IMR-90 (cell line): Measurements from ENCODE around the gene IFNAR2. TPM values are rescaled to one million over a fixed set of nuclear protein-coding genes. Genes with fewer than 3 reads are reported as not detected.

Source experiments
- ATAC-seq: fragments of 200-7000 bp; cut with Tn5 transposase; 2 replicates; pipeline ENCODE4 v1.9.1; 2020; ENCODE audit warnings: low read depth, mild to moderate bottlenecking, moderate library complexity
- BruUV-seq: library from RNA; stranded (reverse); fragments of 400-500 nt; replicated peaks from 2 replicates; lab custom pipeline; 2021; lab: Mats Ljungman, UMichigan
- CTCF ChIA-PET: fragments of 300-600 bp; formaldehyde crosslinking; extraction: SDS; loops from one replicate; lab custom pipeline; 2021; ENCODE audit warnings: antibody characterized with exemption; lab: Yijun Ruan, JAX
- POLR2A ChIA-PET: fragments of 300-600 bp; sonication (Branson Sonifier 250); formaldehyde crosslinking; loops from one replicate; lab custom pipeline; 2022; ENCODE audit warnings: antibody characterized with exemption; ENCODE audit not compliant: unreplicated experiment; lab: Charles Lee
- DNase-seq: peaks from one replicate; pipeline ENCODE4 v3.0.0; 2013
- H2AFZ ChIP-seq: replicated peaks from 2 replicates; pipeline ENCODE3; 2013; ENCODE audit warnings: low read length, mild to moderate bottlenecking; ENCODE audit not compliant: poor library complexity
- H2AK5ac ChIP-seq: 2 replicates; pipeline ENCODE4 v1.6.1; 2013; ENCODE audit warnings: low read depth, low read length, inconsistent platforms
- H2AK9ac ChIP-seq: replicated peaks from 2 replicates; pipeline ENCODE3; 2013; ENCODE audit warnings: mild to moderate bottlenecking, low read depth, low read length, moderate library complexity; ENCODE audit not compliant: poor library complexity
- H2BK120ac ChIP-seq: 2 replicates; pipeline ENCODE4 v1.6.1; 2013; ENCODE audit warnings: low read depth, low read length, inconsistent platforms
- H2BK15ac ChIP-seq: 3 replicates; pipeline ENCODE4 v1.6.1; 2013; ENCODE audit warnings: low read depth, low read length, inconsistent platforms
- H2BK20ac ChIP-seq: 2 replicates; pipeline ENCODE4 v1.6.1; 2013; ENCODE audit warnings: low read depth, mild to moderate bottlenecking, inconsistent platforms, low read length, moderate library complexity
- H2BK5ac ChIP-seq: 2 replicates; pipeline ENCODE4 v1.6.1; 2013; ENCODE audit warnings: mild to moderate bottlenecking, low read depth, low read length, inconsistent platforms; ENCODE audit not compliant: poor library complexity, severe bottlenecking
- H3K14ac ChIP-seq: replicated peaks from 2 replicates; pipeline ENCODE4 v1.6.1; 2013; ENCODE audit warnings: low read depth, low read length, inconsistent platforms
- H3K18ac ChIP-seq: 2 replicates; pipeline ENCODE4 v1.6.1; 2013; ENCODE audit warnings: low read depth, low read length, control low read depth
- H3K23ac ChIP-seq: 2 replicates; pipeline ENCODE4 v1.6.1; 2013; ENCODE audit warnings: low read depth, low read length, inconsistent platforms
- H3K27ac ChIP-seq: 2 replicates; pipeline ENCODE4 v1.5.1; 2013; ENCODE audit warnings: mild to moderate bottlenecking, control low read depth, low read length; ENCODE audit not compliant: insufficient read depth
- H3K27me3 ChIP-seq: 2 replicates; pipeline ENCODE4 v1.6.1; 2013; ENCODE audit warnings: low read length; ENCODE audit not compliant: control insufficient read depth, insufficient read depth
- H3K36me3 ChIP-seq: 2 replicates; pipeline ENCODE4 v1.6.1; 2013; ENCODE audit warnings: low read length, mixed read lengths; ENCODE audit not compliant: control insufficient read depth, insufficient read depth
- H3K4ac ChIP-seq: 2 replicates; pipeline ENCODE4 v1.6.1; 2013; ENCODE audit warnings: low read depth, low read length, inconsistent platforms
- H3K4me1 ChIP-seq: 2 replicates; pipeline ENCODE4 v1.6.1; 2013; ENCODE audit warnings: low read length, mixed read lengths; ENCODE audit not compliant: control insufficient read depth, insufficient read depth
- H3K4me2 ChIP-seq: 2 replicates; pipeline ENCODE4 v1.6.1; 2013; ENCODE audit warnings: low read depth, mild to moderate bottlenecking, control low read depth, low read length, moderate library complexity
- H3K4me3 ChIP-seq: 2 replicates; pipeline ENCODE4 v1.5.1; 2013; ENCODE audit warnings: low read depth, mild to moderate bottlenecking, control low read depth, low read length, moderate library complexity; ENCODE audit not compliant: insufficient read depth
- H3K56ac ChIP-seq: 2 replicates; pipeline ENCODE4 v1.6.1; 2013; ENCODE audit warnings: low read length, inconsistent platforms; ENCODE audit not compliant: insufficient read depth; ENCODE audit errors: extremely low read depth
- H3K79me1 ChIP-seq, 2 experiments: 2 replicates each; pipeline ENCODE4 v1.6.1; 2013; ENCODE audit warnings: low read length in 2 of 2, inconsistent platforms in 1 of 2, low read depth in 1 of 2
- H3K9ac ChIP-seq: 2 replicates; pipeline ENCODE4 v1.6.1; 2013; ENCODE audit warnings: low read depth, low read length, control low read depth
- H3K9me1 ChIP-seq: 2 replicates; pipeline ENCODE4 v1.6.1; 2013; ENCODE audit warnings: low read length, inconsistent platforms; ENCODE audit not compliant: insufficient read depth
- H3K9me3 ChIP-seq: 2 replicates; pipeline ENCODE4 v1.6.1; 2013; ENCODE audit warnings: low read length; ENCODE audit not compliant: control insufficient read depth, insufficient read depth
- H4K20me1 ChIP-seq: 2 replicates; pipeline ENCODE4 v1.6.1; 2013; ENCODE audit warnings: low read length, inconsistent platforms; ENCODE audit not compliant: insufficient read depth
- H4K5ac ChIP-seq: 2 replicates; pipeline ENCODE4 v1.6.1; 2013; ENCODE audit warnings: mild to moderate bottlenecking, low read depth, low read length, control low read depth
- H4K8ac ChIP-seq, 2 experiments: 2 replicates each; pipeline ENCODE4 v1.6.1; 2013; ENCODE audit warnings: low read depth in 2 of 2, low read length in 2 of 2, control low read depth in 1 of 2, inconsistent platforms in 1 of 2
- H4K91ac ChIP-seq: 2 replicates; pipeline ENCODE4 v1.6.1; 2013; ENCODE audit warnings: low read depth, low read length, inconsistent platforms; ENCODE audit not compliant: insufficient read depth
- BHLHE40 ChIP-seq: fragments of 150-350 bp; IDR thresholded peaks from 2 replicates; pipeline ENCODE4 v1.6.1; 2016; ENCODE audit warnings: mild to moderate bottlenecking, low read depth, low read length
- CEBPB ChIP-seq: IDR thresholded peaks from 2 replicates; pipeline ENCODE4 v1.6.1; 2012; ENCODE audit warnings: low read depth, low read length, improper control_type of control experiment
- CHD1 ChIP-seq: IDR thresholded peaks from 2 replicates; pipeline ENCODE4 v1.6.1; 2012; ENCODE audit warnings: low read depth, low read length, improper control_type of control experiment
- CTCF ChIP-seq: conservative IDR thresholded peaks from 2 replicates; pipeline ENCODE4 v1.5.1; 2012; ENCODE audit warnings: mild to moderate bottlenecking, low read depth, low read length, improper control_type of control experiment
- ELK1 ChIP-seq: fragments of 150-350 bp; IDR thresholded peaks from 2 replicates; pipeline ENCODE4 v1.6.1; 2016; ENCODE audit warnings: low read depth, mild to moderate bottlenecking, low read length, moderate library complexity, borderline replicate concordance
- FOS ChIP-seq: fragments of 150-350 bp; IDR thresholded peaks from 2 replicates; pipeline ENCODE4 v1.6.1; 2016; ENCODE audit warnings: low read depth, low read length
- MAFK ChIP-seq: IDR thresholded peaks from 2 replicates; pipeline ENCODE4 v1.6.1; 2012; ENCODE audit warnings: low read depth, low read length, improper control_type of control experiment
- MAZ ChIP-seq: IDR thresholded peaks from 2 replicates; pipeline ENCODE4 v1.6.1; 2012; ENCODE audit warnings: low read depth, mild to moderate bottlenecking, low read length, improper control_type of control experiment, moderate library complexity, borderline replicate concordance
- MXI1 ChIP-seq: IDR thresholded peaks from 2 replicates; pipeline ENCODE4 v1.6.1; 2012; ENCODE audit warnings: low read depth, mild to moderate bottlenecking, low read length, moderate library complexity, borderline replicate concordance
- NFE2L2 ChIP-seq: fragments of 150-350 bp; IDR thresholded peaks from 2 replicates; pipeline ENCODE4 v1.6.1; 2016; ENCODE audit warnings: low read depth, mild to moderate bottlenecking, low read length
- POLR2A ChIP-seq: IDR thresholded peaks from 2 replicates; pipeline ENCODE4 v1.6.1; 2012; ENCODE audit warnings: mild to moderate bottlenecking, low read depth, low read length
- RAD21 ChIP-seq: IDR thresholded peaks from 2 replicates; pipeline ENCODE4 v1.6.1; 2012; ENCODE audit warnings: low read length, improper control_type of control experiment
- RCOR1 ChIP-seq: IDR thresholded peaks from 2 replicates; pipeline ENCODE4 v1.6.1; 2012; ENCODE audit warnings: mild to moderate bottlenecking, low read length, improper control_type of control experiment; ENCODE audit not compliant: insufficient replicate concordance
- RFX5 ChIP-seq: IDR thresholded peaks from 2 replicates; pipeline ENCODE4 v1.8.0; 2012; ENCODE audit warnings: low read depth, mild to moderate bottlenecking, low read length, moderate library complexity
- SMC3 ChIP-seq: fragments of 150-350 bp; IDR thresholded peaks from 2 replicates; pipeline ENCODE4 v1.6.1; 2016; ENCODE audit warnings: low read depth, mild to moderate bottlenecking, antibody characterized with exemption, low read length, moderate library complexity
- USF2 ChIP-seq: fragments of 150-350 bp; IDR thresholded peaks from 2 replicates; pipeline ENCODE4 v1.6.1; 2017; ENCODE audit warnings: mild to moderate bottlenecking, antibody characterized with exemption, low read length, low read depth
- WGBS, 2 experiments: methylation state at CpG; one replicate each; pipeline versions ENCODE4 v1.1.5 to v1.1.7; 2013; ENCODE audit warnings: missing lambda C conversion rate in 2 of 2; ENCODE audit not compliant: insufficient read length in 1 of 2; ENCODE audit errors: extremely low coverage in 2 of 2; 5-methylcytosine and 5-hydroxymethylcytosine counted together
- dilution Hi-C: fragments of 300-500 bp; cut with HindIII; formaldehyde crosslinking; loops from one replicate; pipeline ENCODE4 v1.14.3; 2018; ENCODE audit warnings: low sequenced_read_pairs; ENCODE audit not compliant: unreplicated experiment
- in situ Hi-C: fragments of 300-500 bp; cut with MboI; formaldehyde crosslinking; loops from 3 replicates; pipeline ENCODE4 v1.14.3; 2019; ENCODE audit warnings: low sequenced_read_pairs, inconsistent platforms, mixed read lengths
- intact Hi-C: fragments of 100-400 bp; cut with micrococcal nuclease; formaldehyde crosslinking; loops from 2 replicates; pipeline ENCODE4 v1.10.0; 2022
- polyA plus RNA-seq, 3 experiments: library from polyadenylated mRNA; depleted of rRNA; stranded (reverse); fragments of >200 nt; gene quantifications; 2 replicates each; pipeline ENCODE4 v1.2.3, GENCODE V29; 2012; ENCODE audit warnings: low replicate concordance in 1 of 3
- total RNA-seq: library from RNA; depleted of rRNA; stranded (reverse); fragments of >200 nt; gene quantifications from 2 replicates; pipeline ENCODE4 v1.2.3, GENCODE V29; 2012

Gene IFNAR2
- total and polyA plus RNA-seq, 2 of the 4 experiments (the other 2 are of a cell fraction), result 6.3 to 13.9 TPM

- no peak overlapping the region for H4K5ac ChIP-seq
- H2BK20ac ChIP-seq, result no peak overlapping the region
- H3K4me2 ChIP-seq, result peak overlapping the region; percentile 90
- no peak for ATAC-seq
- H3K18ac ChIP-seq, result no peak overlapping the region
- peak overlapping the region; percentile 89 for H3K4me3 ChIP-seq
- DNase-seq, result no peak
- peak overlapping the region; percentile 96 for H2AFZ ChIP-seq
- intact Hi-C loops, result no loop called here
- peak overlapping the region; percentile 7; the same call in 1 of the 2 replicates for H2AK5ac ChIP-seq
- H3K4me1 ChIP-seq, result no peaks in the 10 kb centered on the region; the same call in 1 of the 2 replicates
- H3K9me1 ChIP-seq, result peaks cover 14% of the 10 kb centered on the region
- H2BK5ac ChIP-seq, result no peak overlapping the region
- TF ChIP-seq RCOR1 (no peak), USF2 (no peak), CHD1 (no peak), CEBPB (no peak), POLR2A (no peak), SMC3 (no peak), MAFK (no peak), FOS (no peak), CTCF (no peak), RAD21 (no peak), BHLHE40 (no peak), MAZ (no peak), RFX5 (no peak), MXI1 (no peak), ELK1 (no peak), NFE2L2 (no peak)
- H3K23ac ChIP-seq, result peak overlapping the region; percentile 32; the same call in 1 of the 2 replicates
- peak overlapping the region in 1 of 2 experiments; percentile 78; a peak in 1 of 4 replicates for H4K8ac ChIP-seq
- H3K14ac ChIP-seq, result 0 out of 2 replicates have a peak overlapping the region, but pooled peaks have one; percentile 2
- no peaks in the 10 kb centered on the region for H3K27me3 ChIP-seq
- peak overlapping the region; percentile 6 for H2AK9ac ChIP-seq
- no peak overlapping the region for H3K27ac ChIP-seq
- peaks cover 24 to 32% of the 10 kb centered on the region in 2 experiments for H3K79me1 ChIP-seq
- in situ Hi-C loops, result no loop called here
- WGBS, 2 experiments, result no CpG with 5 or more reads among the region's 7 CpGs
- ChIA-PET POLR2A (no interaction called here), CTCF (no interaction called here)
- dilution Hi-C loops, result no loop called here
- 0 out of 2 replicates have a peak overlapping the region, but pooled peaks have one; percentile 45 for H4K91ac ChIP-seq
- H2BK120ac ChIP-seq, result no peak overlapping the region
- H3K56ac ChIP-seq, result no peak overlapping the region
- H3K36me3 ChIP-seq, result peaks cover 12% of the 10 kb centered on the region
- H3K9me3 ChIP-seq, result no peaks in the 10 kb centered on the region
- no TSS peak for BruUV-seq
- H2BK15ac ChIP-seq, result 0 out of 3 replicates have a peak overlapping the region, but pooled peaks have one; percentile 4
- H4K20me1 ChIP-seq, result no peaks in the 10 kb centered on the region
- H3K9ac ChIP-seq, result peak overlapping the region; percentile 69; the same call in 1 of the 2 replicates
- H3K4ac ChIP-seq, result peak overlapping the region; percentile 36; the same call in 1 of the 2 replicates
These were observed 37.5 kb downstream of the IFNAR2 start for GRCh38 chr21:33267250-33267649.
